MM.1S (cell line): Measurements from ENCODE around the gene MXRA7.
A peak's percentile ranks its signal among the peaks of the same experiment; 100 is the strongest.

Experiments
- DNase-seq: peaks from one replicate; pipeline ENCODE4 v3.0.0-alpha.2; 2015
- H2AFZ ChIP-seq: fragments of 300-600 bp; sonication (generic); 2 replicates; pipeline ENCODE4 v1.6.0; 2016; ENCODE audit warnings: antibody characterized with exemption, low read length
- H3F3A ChIP-seq: fragments of 300-600 bp; sonication (generic); 2 replicates; pipeline ENCODE4 v1.6.1; 2016; ENCODE audit warnings: mild to moderate bottlenecking, antibody characterized with exemption, low read length, moderate library complexity, mixed read lengths; ENCODE audit not compliant: insufficient read depth
- H3K27ac ChIP-seq: fragments of 300-600 bp; sonication (generic); 2 replicates; pipeline ENCODE4 v1.5.1; 2016; ENCODE audit warnings: mild to moderate bottlenecking, low read length
- H3K27me3 ChIP-seq: fragments of 300-600 bp; sonication (generic); replicated peaks from 2 replicates; pipeline ENCODE4 v1.6.0; 2016; ENCODE audit warnings: low read length; ENCODE audit not compliant: insufficient read depth
- H3K36me3 ChIP-seq: fragments of 300-600 bp; sonication (generic); replicated peaks from 2 replicates; pipeline ENCODE4 v1.6.1; 2016; ENCODE audit warnings: mild to moderate bottlenecking, low read length, mixed read lengths; ENCODE audit not compliant: insufficient read depth
- H3K4me1 ChIP-seq: fragments of 300-600 bp; sonication (generic); 2 replicates; pipeline ENCODE4 v1.6.1; 2016; ENCODE audit warnings: low read length, mixed read lengths
- H3K4me2 ChIP-seq: fragments of 300-600 bp; sonication (generic); 2 replicates; pipeline ENCODE4 v1.6.0; 2016; ENCODE audit warnings: low read depth, low read length
- H3K4me3 ChIP-seq: fragments of 300-600 bp; sonication (generic); 2 replicates; pipeline ENCODE4 v1.5.1; 2016; ENCODE audit warnings: low read length, mixed read lengths
- H3K79me2 ChIP-seq: fragments of 300-600 bp; sonication (generic); 2 replicates; pipeline ENCODE4 v1.6.1; 2016; ENCODE audit warnings: mixed run types, low read length, mixed read lengths
- H3K9ac ChIP-seq: fragments of 300-600 bp; sonication (generic); 2 replicates; pipeline ENCODE4 v1.6.1; 2016; ENCODE audit warnings: low read length, mixed read lengths
- H3K9me2 ChIP-seq: fragments of 300-600 bp; sonication (generic); replicated peaks from 2 replicates; pipeline ENCODE4 v1.6.1; 2016; ENCODE audit warnings: mild to moderate bottlenecking, low read length, mixed read lengths; ENCODE audit not compliant: insufficient read depth
- H3K9me3 ChIP-seq: fragments of 300-600 bp; sonication (generic); replicated peaks from 2 replicates; pipeline ENCODE4 v1.6.1; 2016; ENCODE audit warnings: mild to moderate bottlenecking, low read length, mixed read lengths; ENCODE audit not compliant: insufficient read depth
- H4K20me1 ChIP-seq: fragments of 300-600 bp; sonication (generic); 2 replicates; pipeline ENCODE4 v1.6.1; 2016; ENCODE audit warnings: mild to moderate bottlenecking, low read length, moderate library complexity, mixed read lengths; ENCODE audit not compliant: insufficient read depth
- EZH2 ChIP-seq: fragments of 300-600 bp; sonication (generic); optimal IDR thresholded peaks from 2 replicates; pipeline ENCODE3; 2017; ENCODE audit warnings: low read depth, mild to moderate bottlenecking, antibody characterized with exemption, low read length, mixed read lengths
- EZH2phosphoT487 ChIP-seq: fragments of 300-600 bp; sonication (generic); IDR thresholded peaks from 2 replicates; pipeline ENCODE4 v1.6.1; 2018; ENCODE audit warnings: antibody characterized with exemption, low read length
- TF ChIP-seq, protein P1 (sequence below): fragments of 300-600 bp; sonication (generic); IDR thresholded peaks from 2 replicates; pipeline ENCODE4 v1.5.1; 2016; ENCODE audit warnings: antibody characterized with exemption, low read length, mixed read lengths

Gene MXRA7, protein sequence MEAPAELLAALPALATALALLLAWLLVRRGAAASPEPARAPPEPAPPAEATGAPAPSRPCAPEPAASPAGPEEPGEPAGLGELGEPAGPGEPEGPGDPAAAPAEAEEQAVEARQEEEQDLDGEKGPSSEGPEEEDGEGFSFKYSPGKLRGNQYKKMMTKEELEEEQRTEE

DNA sequence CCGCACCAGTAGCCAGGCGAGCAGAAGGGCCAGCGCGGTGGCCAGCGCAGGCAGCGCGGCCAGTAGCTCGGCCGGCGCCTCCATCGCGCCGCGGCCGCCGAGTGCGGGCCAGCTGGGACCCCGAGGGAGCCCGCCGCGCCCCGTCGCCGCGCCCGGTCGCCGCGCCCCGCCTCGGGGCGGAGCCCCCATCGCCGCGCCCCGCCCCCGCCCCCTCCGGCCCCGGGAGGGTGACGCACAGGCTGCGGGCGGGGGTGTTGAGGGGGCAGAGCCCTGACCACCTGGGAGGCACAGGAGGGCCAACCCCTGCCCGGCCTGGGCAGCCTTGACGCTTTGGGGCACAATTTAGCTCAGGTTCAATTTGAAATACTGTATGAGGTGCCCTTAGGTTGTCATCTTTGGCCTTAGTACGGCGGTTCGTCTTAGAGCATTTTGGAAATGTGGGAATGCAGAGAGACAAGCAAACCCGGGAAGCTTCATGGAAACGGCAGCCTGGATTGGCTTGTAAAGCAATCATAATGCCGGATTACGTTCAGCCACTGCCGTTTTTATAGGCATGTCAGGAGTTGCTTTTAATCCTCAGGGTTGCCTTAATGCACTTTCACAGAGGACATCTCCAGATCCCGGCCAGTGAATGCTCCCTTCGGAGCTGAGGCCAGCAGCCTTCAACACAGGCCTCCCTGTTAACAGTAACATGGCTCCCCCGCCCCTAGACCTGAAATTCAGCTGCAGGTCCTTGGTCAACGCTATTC lies at the start of gene MXRA7:
MXRA7 (minus strand) TSS at position 103 of the 749 bp plus-strand sequence; CDS start at position 84, 19 bp downstream.
- peak; percentile 35 for DNase-seq
- TF ChIP-seq EZH2phosphoT487, result no peak
- TF ChIP-seq EZH2, result no peak
- TF ChIP-seq, protein P1, sequence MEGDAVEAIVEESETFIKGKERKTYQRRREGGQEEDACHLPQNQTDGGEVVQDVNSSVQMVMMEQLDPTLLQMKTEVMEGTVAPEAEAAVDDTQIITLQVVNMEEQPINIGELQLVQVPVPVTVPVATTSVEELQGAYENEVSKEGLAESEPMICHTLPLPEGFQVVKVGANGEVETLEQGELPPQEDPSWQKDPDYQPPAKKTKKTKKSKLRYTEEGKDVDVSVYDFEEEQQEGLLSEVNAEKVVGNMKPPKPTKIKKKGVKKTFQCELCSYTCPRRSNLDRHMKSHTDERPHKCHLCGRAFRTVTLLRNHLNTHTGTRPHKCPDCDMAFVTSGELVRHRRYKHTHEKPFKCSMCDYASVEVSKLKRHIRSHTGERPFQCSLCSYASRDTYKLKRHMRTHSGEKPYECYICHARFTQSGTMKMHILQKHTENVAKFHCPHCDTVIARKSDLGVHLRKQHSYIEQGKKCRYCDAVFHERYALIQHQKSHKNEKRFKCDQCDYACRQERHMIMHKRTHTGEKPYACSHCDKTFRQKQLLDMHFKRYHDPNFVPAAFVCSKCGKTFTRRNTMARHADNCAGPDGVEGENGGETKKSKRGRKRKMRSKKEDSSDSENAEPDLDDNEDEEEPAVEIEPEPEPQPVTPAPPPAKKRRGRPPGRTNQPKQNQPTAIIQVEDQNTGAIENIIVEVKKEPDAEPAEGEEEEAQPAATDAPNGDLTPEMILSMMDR, result no peak
- Histone ChIP-seq H3K4me1 (peaks cover 17% of the 10 kb centered on the region), H4K20me1 (no peaks in the 10 kb centered on the region), H3K79me2 (peaks cover 12% of the 10 kb centered on the region), H3K4me2 (peak within 1 kb of the TSS; percentile 57), H3F3A (peaks cover 17% of the 10 kb centered on the region), H3K27me3 (0 out of 2 replicates have a peak, but pooled peaks cover 5% of the 10 kb centered on the region), H3K27ac (no peak within 1 kb of the TSS), H3K9me3 (no peaks in the 10 kb centered on the region), H3K36me3 (no peaks in the 10 kb centered on the region), H2AFZ (no peak within 1 kb of the TSS), H3K4me3 (peak within 1 kb of the TSS; percentile 34; the same call in 1 of the 2 replicates), H3K9me2 (no peaks in the 10 kb centered on the region), H3K9ac (no peak within 1 kb of the TSS)

DNA sequence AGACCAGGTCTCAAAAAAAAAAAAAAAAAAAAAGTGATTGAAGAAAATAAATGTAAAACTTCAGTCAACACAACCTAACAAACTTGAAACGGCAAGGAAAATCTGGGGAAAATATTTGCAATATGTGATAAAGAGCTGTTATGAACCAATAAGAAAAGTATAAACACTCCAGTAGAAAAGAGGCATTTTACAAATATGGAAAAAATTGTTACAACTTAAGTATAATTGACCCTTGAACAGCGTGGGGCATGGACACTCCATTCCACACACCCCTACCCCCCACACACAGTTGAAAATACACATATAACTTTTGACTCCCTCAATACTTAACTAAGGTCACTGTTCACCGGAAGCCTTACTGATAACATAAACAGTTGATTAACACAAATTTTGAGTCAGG lies 47.8 kb upstream of the MXRA7 start:
- no peaks in the 10 kb centered on the region for H3K9me3 ChIP-seq
- H3K36me3 ChIP-seq, result peaks cover 3% of the 10 kb centered on the region; the same call in 1 of the 2 replicates
- no peaks in the 10 kb centered on the region for H3K79me2 ChIP-seq
- no peaks in the 10 kb centered on the region for H3F3A ChIP-seq
- no peak overlapping the region for H2AFZ ChIP-seq
- peaks cover 2% of the 10 kb centered on the region; the same call in 1 of the 2 replicates for H3K4me1 ChIP-seq
- H3K4me3 ChIP-seq, result no peak overlapping the region
- no peak overlapping the region for H3K9ac ChIP-seq
- H3K27me3 ChIP-seq, result no peaks in the 10 kb centered on the region
- no peaks in the 10 kb centered on the region for H4K20me1 ChIP-seq
- no peak for DNase-seq
- no peak for TF ChIP-seq EZH2
- TF ChIP-seq, protein P1, result no peak
- no peak for TF ChIP-seq EZH2phosphoT487
- no peaks in the 10 kb centered on the region for H3K9me2 ChIP-seq
- H3K27ac ChIP-seq, result no peak overlapping the region
- H3K4me2 ChIP-seq, result no peak overlapping the region

DNA sequence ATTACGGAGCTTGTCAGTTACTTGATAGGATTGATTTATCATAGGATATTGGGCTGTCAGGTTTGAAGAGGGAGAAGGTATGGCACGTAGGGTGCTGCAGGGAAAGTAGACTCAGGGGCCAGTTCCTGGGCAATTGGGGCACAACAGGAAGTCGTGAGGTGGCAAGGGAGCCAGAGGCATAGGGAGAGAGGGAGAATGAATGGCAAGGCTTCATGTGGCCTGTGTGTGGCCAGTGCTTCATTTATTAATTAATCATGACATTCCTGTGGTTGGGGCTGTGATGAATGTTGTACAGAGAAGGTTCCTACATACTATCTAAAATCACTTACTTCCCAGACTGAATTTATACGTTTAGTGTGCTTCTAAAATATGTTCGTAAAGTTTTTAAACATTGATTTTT lies 46.5 kb upstream of the MXRA7 start:
- H3K4me3 ChIP-seq, result no peak overlapping the region
- H3K9me2 ChIP-seq, result no peaks in the 10 kb centered on the region
- no peak for DNase-seq
- H3K9me3 ChIP-seq, result no peaks in the 10 kb centered on the region
- no peaks in the 10 kb centered on the region for H3F3A ChIP-seq
- H3K36me3 ChIP-seq, result peaks cover 3% of the 10 kb centered on the region; the same call in 1 of the 2 replicates
- TF ChIP-seq, protein P1, result no peak
- no peak for TF ChIP-seq EZH2phosphoT487
- no peak for TF ChIP-seq EZH2
- no peaks in the 10 kb centered on the region for H3K79me2 ChIP-seq
- no peak overlapping the region for H3K9ac ChIP-seq
- H3K4me1 ChIP-seq, result peaks cover 9% of the 10 kb centered on the region
- no peak overlapping the region for H3K27ac ChIP-seq
- H3K4me2 ChIP-seq, result no peak overlapping the region
- no peaks in the 10 kb centered on the region for H4K20me1 ChIP-seq
- no peaks in the 10 kb centered on the region for H3K27me3 ChIP-seq
- H2AFZ ChIP-seq, result no peak overlapping the region
